Mesendoderm (in vitro differentiated cells): Measurements from ENCODE around the gene KIAA0586.

Experiments used
- DNase-seq: peaks from one replicate; pipeline ENCODE4 v3.0.0; 2013
- H2AK5ac ChIP-seq: 2 replicates; pipeline ENCODE4 v1.6.1; 2013; ENCODE audit warnings: low read length, inconsistent platforms
- H2BK120ac ChIP-seq: 2 replicates; pipeline ENCODE4 v1.6.1; 2013; ENCODE audit warnings: low read depth, mild to moderate bottlenecking, low read length, moderate library complexity, mixed read lengths
- H2BK15ac ChIP-seq: replicated peaks from 2 replicates; pipeline ENCODE4 v1.6.1; 2013; ENCODE audit warnings: low read depth, mild to moderate bottlenecking, moderate library complexity
- H2BK5ac ChIP-seq: 2 replicates; pipeline ENCODE4 v1.6.1; 2013; ENCODE audit warnings: low read length, inconsistent platforms
- H3K18ac ChIP-seq: 2 replicates; pipeline ENCODE4 v1.6.1; 2013; ENCODE audit warnings: mild to moderate bottlenecking, low read length, mixed read lengths
- H3K23ac ChIP-seq: one replicate; pipeline ENCODE4 v1.6.1; 2013; ENCODE audit warnings: low read length
- H3K27ac ChIP-seq: 2 replicates; pipeline ENCODE4 v1.5.1; 2013; ENCODE audit warnings: low read depth, mild to moderate bottlenecking, inconsistent platforms, low read length, moderate library complexity
- H3K27me3 ChIP-seq: 2 replicates; pipeline ENCODE4 v1.6.1; 2013; ENCODE audit warnings: low read length, control low read depth, mild to moderate bottlenecking, inconsistent platforms; ENCODE audit not compliant: insufficient read depth, poor library complexity
- H3K36me3 ChIP-seq: 2 replicates; pipeline ENCODE4 v1.6.1; 2013; ENCODE audit warnings: low read length, inconsistent platforms; ENCODE audit not compliant: control insufficient read depth, insufficient read depth
- H3K4ac ChIP-seq: one replicate; pipeline ENCODE4 v1.6.1; 2013; ENCODE audit warnings: low read depth, mild to moderate bottlenecking, low read length, moderate library complexity
- H3K4me1 ChIP-seq: 2 replicates; pipeline ENCODE4 v1.6.1; 2013; ENCODE audit warnings: low read depth, low read length, inconsistent platforms; ENCODE audit not compliant: control insufficient read depth
- H3K4me2 ChIP-seq: 2 replicates; pipeline ENCODE4 v1.6.1; 2013; ENCODE audit warnings: low read length
- H3K4me3 ChIP-seq: 2 replicates; pipeline ENCODE4 v1.5.1; 2013; ENCODE audit warnings: mild to moderate bottlenecking, low read length
- H3K56ac ChIP-seq: one replicate; pipeline ENCODE4 v1.6.1; 2013; ENCODE audit warnings: low read length
- H3K79me1 ChIP-seq: 2 replicates; pipeline ENCODE4 v1.6.1; 2013; ENCODE audit warnings: low read length, inconsistent platforms
- H3K79me2 ChIP-seq: 2 replicates; pipeline ENCODE4 v1.6.1; 2013; ENCODE audit warnings: mild to moderate bottlenecking, low read length; ENCODE audit not compliant: control insufficient read depth, insufficient read depth
- H3K9ac ChIP-seq: 2 replicates; pipeline ENCODE4 v1.6.1; 2013; ENCODE audit warnings: low read length, inconsistent platforms
- H4K5ac ChIP-seq: one replicate; pipeline ENCODE4 v1.6.1; 2013; ENCODE audit warnings: low read length
- H4K8ac ChIP-seq: one replicate; pipeline ENCODE4 v1.6.1; 2013; ENCODE audit warnings: low read depth, mild to moderate bottlenecking, control low read depth, low read length, moderate library complexity
- WGBS: extraction: QIAGEN DNeasy Blood & Tissue Kit; methylation state at CpG from one replicate; pipeline ENCODE4 v1.1.7; 2013; ENCODE audit warnings: low lambda C conversion rate, missing lambda C conversion rate; ENCODE audit not compliant: insufficient coverage; ENCODE audit errors: extremely low coverage; 5-methylcytosine and 5-hydroxymethylcytosine counted together

Gene KIAA0586

DNA sequence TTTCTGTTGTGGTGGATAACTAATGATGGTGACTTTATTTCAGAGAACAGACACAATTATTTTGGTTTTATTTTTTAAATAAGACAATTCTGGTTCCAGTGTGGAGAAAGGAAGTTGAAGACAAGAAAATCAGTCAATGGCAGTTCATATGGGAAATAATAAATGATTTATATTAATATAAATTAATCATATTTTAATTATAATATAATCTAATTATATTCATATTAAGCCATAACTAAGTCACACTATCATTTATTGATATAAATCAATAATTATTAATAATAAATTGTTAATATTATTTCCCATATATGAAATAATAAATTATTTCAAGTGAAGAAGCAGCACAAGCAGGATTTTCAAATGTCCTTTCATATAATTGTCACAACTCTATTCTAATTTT lies 29.0 kb upstream of the KIAA0586 start:
- H4K8ac ChIP-seq, result no peak overlapping the region
- no peak overlapping the region for H3K4me2 ChIP-seq
- no peak overlapping the region for H3K9ac ChIP-seq
- DNase-seq, result no peak
- peaks cover 2% of the 10 kb centered on the region for H3K4me1 ChIP-seq
- H3K79me2 ChIP-seq, result no peaks in the 10 kb centered on the region
- no peak overlapping the region for H3K4ac ChIP-seq
- no peak overlapping the region for H3K4me3 ChIP-seq
- no peaks in the 10 kb centered on the region for H3K27me3 ChIP-seq
- no peak overlapping the region for H3K18ac ChIP-seq
- H3K36me3 ChIP-seq, result no peaks in the 10 kb centered on the region
- no peak overlapping the region for H4K5ac ChIP-seq
- no peak overlapping the region for H3K23ac ChIP-seq
- no peaks in the 10 kb centered on the region for H3K79me1 ChIP-seq
- H3K56ac ChIP-seq, result no peak overlapping the region
- H2BK120ac ChIP-seq, result no peak overlapping the region
- H3K27ac ChIP-seq, result no peak overlapping the region
- no peak overlapping the region for H2BK15ac ChIP-seq
- no peak overlapping the region for H2AK5ac ChIP-seq
- H2BK5ac ChIP-seq, result no peak overlapping the region

DNA sequence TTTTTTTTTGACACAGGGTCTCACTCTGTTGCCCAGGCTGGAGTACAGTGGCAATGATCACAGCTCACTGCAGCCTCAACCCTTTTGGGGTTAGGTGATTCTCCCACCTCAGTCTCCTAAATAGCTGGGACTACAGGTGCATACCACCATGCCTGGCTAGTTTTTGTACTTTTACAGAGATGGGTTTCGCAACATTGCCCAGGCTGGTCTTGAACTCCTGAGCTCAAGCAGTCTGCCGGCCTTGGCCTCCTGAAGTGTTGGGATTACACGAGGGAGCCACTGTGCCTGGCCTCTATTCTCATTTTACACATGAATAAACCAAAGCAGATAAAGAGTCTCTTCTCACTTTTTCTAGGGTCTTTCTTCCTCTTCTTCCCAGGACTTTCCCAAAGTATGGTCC lies 28.6 kb upstream of the KIAA0586 start:
- H2BK5ac ChIP-seq, result no peak overlapping the region
- no peaks in the 10 kb centered on the region for H3K79me2 ChIP-seq
- no peak overlapping the region for H3K18ac ChIP-seq
- no peaks in the 10 kb centered on the region for H3K79me1 ChIP-seq
- no peaks in the 10 kb centered on the region for H3K27me3 ChIP-seq
- H3K36me3 ChIP-seq, result no peaks in the 10 kb centered on the region
- no peak overlapping the region for H2AK5ac ChIP-seq
- H3K9ac ChIP-seq, result no peak overlapping the region
- WGBS, result no CpG with 5 or more reads among the region's 3 CpGs
- H3K4ac ChIP-seq, result no peak overlapping the region
- no peak overlapping the region for H3K4me3 ChIP-seq
- H3K27ac ChIP-seq, result no peak overlapping the region
- H4K8ac ChIP-seq, result no peak overlapping the region
- no peak for DNase-seq
- H2BK15ac ChIP-seq, result no peak overlapping the region
- no peak overlapping the region for H3K23ac ChIP-seq
- H2BK120ac ChIP-seq, result no peak overlapping the region
- no peak overlapping the region for H3K56ac ChIP-seq
- no peak overlapping the region for H4K5ac ChIP-seq
- H3K4me1 ChIP-seq, result peaks cover 2% of the 10 kb centered on the region
- no peak overlapping the region for H3K4me2 ChIP-seq

GRCh38 chr14:58401587-58401986 lies 25.9 kb upstream of the KIAA0586 start:
- Histone ChIP-seq H2AK5ac (no peak overlapping the region), H4K8ac (no peak overlapping the region), H2BK120ac (no peak overlapping the region), H3K27me3 (no peaks in the 10 kb centered on the region), H3K4me1 (no peaks in the 10 kb centered on the region), H3K4me2 (no peak overlapping the region), H3K36me3 (no peaks in the 10 kb centered on the region), H3K27ac (no peak overlapping the region), H2BK15ac (no peak overlapping the region), H3K23ac (no peak overlapping the region), H3K79me2 (no peaks in the 10 kb centered on the region), H3K9ac (no peak overlapping the region), H2BK5ac (no peak overlapping the region), H3K18ac (no peak overlapping the region), H3K56ac (no peak overlapping the region), H4K5ac (no peak overlapping the region), H3K4ac (no peak overlapping the region), H3K79me1 (no peaks in the 10 kb centered on the region), H3K4me3 (no peak overlapping the region)
- DNase-seq, result peak; percentile 8
- no CpG with 5 or more reads among the region's 3 CpGs for WGBS

- H3K4ac ChIP-seq, result no peak overlapping the region
These were observed 18.8 kb upstream of the KIAA0586 start for GRCh38 chr14:58408681-58409215.

DNA sequence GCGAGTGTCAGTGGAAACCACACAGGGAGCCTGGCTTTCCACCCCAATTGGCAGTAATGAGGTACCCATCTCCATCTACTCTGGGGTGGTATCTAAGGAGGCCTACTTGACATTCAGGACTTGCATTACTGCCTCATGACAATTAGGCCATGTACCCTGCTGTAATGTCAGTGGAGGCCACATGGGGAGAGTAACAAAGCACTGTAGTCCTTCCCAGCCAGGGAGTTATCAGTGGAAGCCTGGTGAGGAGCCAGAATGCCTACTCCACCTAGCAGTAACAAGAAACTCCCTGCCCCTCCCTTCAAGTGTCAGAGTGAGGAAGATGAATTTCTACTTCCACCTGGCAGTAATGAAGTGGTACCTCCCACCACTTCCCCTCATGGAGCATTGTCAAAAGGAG lies 12.7 kb upstream of the KIAA0586 start:
- H2BK15ac ChIP-seq, result no peak overlapping the region
- H3K18ac ChIP-seq, result no peak overlapping the region
- no peaks in the 10 kb centered on the region for H3K27me3 ChIP-seq
- no peak overlapping the region for H2AK5ac ChIP-seq
- H3K4ac ChIP-seq, result no peak overlapping the region
- H3K27ac ChIP-seq, result no peak overlapping the region
- no peak overlapping the region for H4K5ac ChIP-seq
- peak; percentile 79 for DNase-seq
- no peak overlapping the region for H3K23ac ChIP-seq
- no peak overlapping the region for H3K56ac ChIP-seq
- H3K79me2 ChIP-seq, result no peaks in the 10 kb centered on the region
- H3K4me3 ChIP-seq, result no peak overlapping the region
- no peak overlapping the region for H3K4me2 ChIP-seq
- no peak overlapping the region for H2BK5ac ChIP-seq
- H4K8ac ChIP-seq, result no peak overlapping the region
- no CpG with 5 or more reads among the region's 1 CpG for WGBS
- no peaks in the 10 kb centered on the region for H3K79me1 ChIP-seq
- H3K36me3 ChIP-seq, result peaks cover 2% of the 10 kb centered on the region
- no peaks in the 10 kb centered on the region for H3K4me1 ChIP-seq
- H2BK120ac ChIP-seq, result no peak overlapping the region
- H3K9ac ChIP-seq, result no peak overlapping the region

More at GRCh38 chr14:58408681-58409215, 18.8 kb upstream of the KIAA0586 start:
- Histone ChIP-seq H3K36me3 (peaks cover 2% of the 10 kb centered on the region), H2BK15ac (no peak overlapping the region), H3K9ac (no peak overlapping the region), H3K4me1 (no peaks in the 10 kb centered on the region), H3K4me2 (no peak overlapping the region), H3K79me1 (no peaks in the 10 kb centered on the region), H3K23ac (no peak overlapping the region), H3K79me2 (no peaks in the 10 kb centered on the region), H4K8ac (no peak overlapping the region), H4K5ac (no peak overlapping the region), H3K27ac (no peak overlapping the region), H3K18ac (no peak overlapping the region), H3K4me3 (no peak overlapping the region), H3K27me3 (no peaks in the 10 kb centered on the region), H2BK120ac (no peak overlapping the region), H2AK5ac (no peak overlapping the region), H2BK5ac (no peak overlapping the region), H3K56ac (no peak overlapping the region)
- no CpG with 5 or more reads among the region's 3 CpGs for WGBS
- DNase-seq, result no peak
